Measurements from ENCODE around the gene PIK3C3.

PIK3C3 gene

DNA sequence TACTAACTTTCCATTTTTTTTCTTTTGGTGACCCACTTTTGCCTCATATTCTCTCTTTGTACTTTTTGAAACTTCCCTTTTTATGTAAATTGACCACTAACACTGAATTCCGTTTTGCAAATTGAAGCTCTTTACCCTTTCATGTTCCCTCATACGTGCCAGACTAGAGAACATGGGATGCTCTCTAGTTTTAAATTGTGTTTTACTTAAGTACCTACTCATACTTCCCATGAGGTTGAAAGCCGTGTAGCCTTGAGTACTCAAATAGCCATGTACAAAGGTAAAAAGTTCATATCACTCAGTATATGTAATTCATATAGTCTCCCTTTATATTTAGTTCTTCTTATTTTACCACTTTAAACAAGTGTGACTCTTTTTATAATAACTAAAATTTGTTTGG is 119.7 kb downstream of the PIK3C3 start:
- no peak overlapping the region for H3K27ac ChIP-seq
- no peaks in the 10 kb centered on the region for H3K36me3 ChIP-seq (ENCODE audit: insufficient read depth)
- peaks cover 6% of the 10 kb centered on the region for H3K4me1 ChIP-seq (ENCODE audit: low read depth, poor library complexity, severe bottlenecking)
- no peak overlapping the region for H3K9ac ChIP-seq
- TF ChIP-seq CTCF (conservative IDR thresholded peaks at IDR 0.05; ENCODE audit: low read depth, low read length), result no peak
- no peak overlapping the region for H3K4me2 ChIP-seq
- H3K4me3 ChIP-seq (IDR thresholded peaks at IDR 0.05; ENCODE audit: insufficient read depth, low read depth, low read length), result no peak overlapping the region
- H3K27me3 ChIP-seq (ENCODE audit: insufficient read depth, low read depth), result no peaks in the 10 kb centered on the region
- H3K79me2 ChIP-seq (ENCODE audit: insufficient read depth, low read depth), result no peaks in the 10 kb centered on the region
- no peak overlapping the region for H2AFZ ChIP-seq (ENCODE audit: low read depth)
- no peaks in the 10 kb centered on the region for H4K20me1 ChIP-seq (ENCODE audit: insufficient read depth)

DNA sequence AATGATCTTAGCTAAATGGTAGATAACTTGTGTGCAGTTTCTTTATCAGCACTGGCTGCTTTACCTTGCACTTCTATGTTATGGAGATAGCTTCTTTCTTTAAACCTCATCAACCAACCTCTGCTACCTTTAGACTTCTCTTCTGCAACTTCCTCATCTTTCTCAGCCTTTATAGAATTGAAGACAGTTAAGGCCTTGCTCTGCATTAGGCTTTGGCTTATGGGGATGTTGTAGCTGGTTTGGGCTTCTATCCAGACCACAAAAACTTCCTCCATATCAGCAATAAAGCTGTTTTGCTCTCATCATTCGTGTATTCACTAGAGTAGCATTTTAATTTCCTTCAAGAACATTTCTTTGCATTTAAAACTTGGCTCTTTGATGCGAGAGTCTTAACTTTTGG is 123.7 kb downstream of the PIK3C3 start:
- no peak overlapping the region; the same call in 1 of the 2 replicates for H3K4me2 ChIP-seq
- TF ChIP-seq CTCF (conservative IDR thresholded peaks at IDR 0.05; ENCODE audit: low read depth, low read length), result no peak
- no peak overlapping the region for H3K27ac ChIP-seq
- H2AFZ ChIP-seq (ENCODE audit: low read depth), result no peak overlapping the region
- H3K79me2 ChIP-seq (ENCODE audit: insufficient read depth, low read depth), result no peaks in the 10 kb centered on the region
- H3K4me3 ChIP-seq (IDR thresholded peaks at IDR 0.05; ENCODE audit: insufficient read depth, low read depth, low read length), result no peak overlapping the region
- no peaks in the 10 kb centered on the region for H3K27me3 ChIP-seq (ENCODE audit: insufficient read depth, low read depth)
- H3K9ac ChIP-seq, result no peak overlapping the region
- H3K4me1 ChIP-seq (ENCODE audit: low read depth, poor library complexity, severe bottlenecking), result peaks cover 6% of the 10 kb centered on the region
- peaks cover 3% of the 10 kb centered on the region; the same call in 1 of the 2 replicates for H3K36me3 ChIP-seq (ENCODE audit: insufficient read depth)
- H4K20me1 ChIP-seq (ENCODE audit: insufficient read depth), result no peaks in the 10 kb centered on the region

DNA sequence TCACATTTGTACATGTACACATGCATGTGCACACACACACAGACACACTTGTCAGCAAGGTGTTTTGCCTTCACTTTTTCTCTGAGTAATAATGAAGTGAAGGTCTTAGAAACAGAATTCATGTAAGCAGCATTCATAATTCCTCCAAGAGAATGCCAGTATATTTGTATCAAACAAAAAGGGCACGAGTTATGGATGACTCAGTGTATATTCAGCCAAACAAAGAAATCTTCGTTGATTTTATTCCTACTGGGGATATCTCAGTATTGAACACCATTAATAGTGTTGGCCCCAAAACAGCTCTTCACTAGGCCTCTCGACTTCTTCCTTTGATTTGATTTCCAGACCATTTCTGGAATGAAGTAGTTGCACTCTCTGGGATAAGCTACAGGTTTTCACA is 125.3 kb downstream of the PIK3C3 start:
- Histone ChIP-seq H3K9ac (no peak overlapping the region), H3K4me3 (IDR thresholded peaks at IDR 0.05; ENCODE audit: insufficient read depth, low read depth, low read length) (no peak overlapping the region), H3K36me3 (ENCODE audit: insufficient read depth) (peaks cover 3% of the 10 kb centered on the region; the same call in 1 of the 2 replicates), H3K27ac (no peak overlapping the region), H2AFZ (ENCODE audit: low read depth) (no peak overlapping the region), H3K79me2 (ENCODE audit: insufficient read depth, low read depth) (no peaks in the 10 kb centered on the region), H3K27me3 (ENCODE audit: insufficient read depth, low read depth) (no peaks in the 10 kb centered on the region), H4K20me1 (ENCODE audit: insufficient read depth) (no peaks in the 10 kb centered on the region), H3K4me2 (no peak overlapping the region), H3K4me1 (ENCODE audit: low read depth, poor library complexity, severe bottlenecking) (peaks cover 6% of the 10 kb centered on the region)
- TF ChIP-seq CTCF (conservative IDR thresholded peaks at IDR 0.05; ENCODE audit: low read depth, low read length), result no peak

- TF ChIP-seq CTCF (conservative IDR thresholded peaks at IDR 0.05; ENCODE audit: low read depth, low read length), result no peak
- Histone ChIP-seq H3K36me3 (ENCODE audit: insufficient read depth) (peaks cover 3% of the 10 kb centered on the region; the same call in 1 of the 2 replicates), H3K27me3 (ENCODE audit: insufficient read depth, low read depth) (no peaks in the 10 kb centered on the region)
These were observed 127.6 kb downstream of the PIK3C3 start for GRCh38 chr18:42082415-42083234.

More at GRCh38 chr18:42082415-42083234, 127.6 kb downstream of the PIK3C3 start:
- Histone ChIP-seq H3K9ac (no peak overlapping the region), H3K4me3 (IDR thresholded peaks at IDR 0.05; ENCODE audit: insufficient read depth, low read depth, low read length) (no peak overlapping the region), H3K79me2 (ENCODE audit: insufficient read depth, low read depth) (no peaks in the 10 kb centered on the region), H2AFZ (ENCODE audit: low read depth) (no peak overlapping the region), H3K27ac (no peak overlapping the region), H3K4me1 (ENCODE audit: low read depth, poor library complexity, severe bottlenecking) (peaks cover 6% of the 10 kb centered on the region), H3K4me2 (no peak overlapping the region), H4K20me1 (ENCODE audit: insufficient read depth) (no peaks in the 10 kb centered on the region)
